NCI-H2227 (cell line): ENCODE data around the gene KAT8.
"Not testable (repeated sequence)": the region's sequence is repeated elsewhere in the genome, so short reads cannot be mapped to it uniquely, and the experiment has no call there.

Source experiments
- DNase-seq: peaks from one replicate; lab custom pipeline; 2025; ENCODE audit not compliant: unreplicated experiment; lab: John Stamatoyannopoulos, UW

The KAT8 gene

GRCh38 chr16:31083556-31083955 is 33.9 kb upstream of the KAT8 start:
- no peak for DNase-seq

- DNase-seq, result no peak
These were observed 33.5 kb upstream of the KAT8 start for GRCh38 chr16:31083981-31084380.

DNA sequence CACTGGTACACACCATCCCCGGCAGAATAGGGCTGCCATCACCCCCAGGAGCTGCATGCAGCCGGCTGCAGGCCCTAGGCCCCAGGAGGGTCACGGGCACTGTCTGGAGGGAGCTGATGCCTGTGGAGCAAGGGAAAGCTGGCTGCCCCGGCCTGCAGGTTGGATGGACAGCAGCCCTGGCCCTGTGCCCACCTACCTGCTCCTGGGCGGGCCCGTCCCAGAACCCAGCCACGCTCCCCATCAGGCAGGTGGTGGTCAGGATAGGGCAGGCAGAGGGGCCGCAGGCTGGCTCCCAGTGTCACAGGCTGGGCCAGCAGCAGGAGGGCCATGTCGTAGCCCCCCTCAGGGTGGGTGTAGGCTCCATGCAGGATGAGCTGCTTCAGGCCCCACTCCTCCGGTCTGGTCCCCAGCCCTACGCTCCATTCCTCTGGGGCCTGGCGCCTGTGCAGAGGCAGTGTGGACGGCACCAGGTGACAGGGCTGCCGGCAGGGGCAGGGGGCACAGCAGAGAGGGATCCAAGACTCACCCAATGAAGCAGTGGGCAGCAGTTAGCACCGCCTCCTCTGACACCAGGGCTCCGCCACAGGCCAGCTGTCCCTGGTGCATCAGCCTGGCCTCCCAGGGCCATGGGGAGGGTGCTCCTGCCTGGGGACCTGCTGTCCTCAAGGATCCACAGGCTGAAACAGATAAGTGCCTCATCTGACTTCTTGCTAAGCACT is 32.7 kb upstream of the KAT8 start:
- no peak for DNase-seq

GRCh38 chr16:31085411-31085810 is 32.1 kb upstream of the KAT8 start:
- DNase-seq, result no peak

GRCh38 chr16:31085873-31086628 is 31.4 kb upstream of the KAT8 start:
- no peak for DNase-seq

- DNase-seq, result no peak
These were observed 30.9 kb upstream of the KAT8 start for GRCh38 chr16:31086629-31086906.

DNA sequence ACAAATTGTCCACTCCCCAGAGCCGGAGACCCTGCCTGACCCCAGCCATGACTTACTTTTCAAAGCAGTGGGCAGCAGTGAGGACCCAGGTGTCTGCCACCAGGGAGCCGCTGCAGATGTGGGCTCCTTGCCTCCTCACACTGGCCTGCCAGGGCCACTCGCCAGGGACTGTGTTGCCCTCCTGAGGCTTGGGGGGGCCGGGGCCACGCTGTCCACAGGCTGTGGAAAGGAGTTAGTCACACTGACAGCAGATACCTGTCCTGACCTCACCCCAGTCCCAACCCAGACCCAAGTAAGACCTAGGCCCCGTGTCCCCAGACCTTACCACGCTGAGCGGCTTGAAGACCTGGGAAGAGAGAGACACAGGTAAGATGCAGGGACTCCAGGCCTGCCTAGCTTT is 30.0 kb upstream of the KAT8 start:
- DNase-seq, result no peak

DNA sequence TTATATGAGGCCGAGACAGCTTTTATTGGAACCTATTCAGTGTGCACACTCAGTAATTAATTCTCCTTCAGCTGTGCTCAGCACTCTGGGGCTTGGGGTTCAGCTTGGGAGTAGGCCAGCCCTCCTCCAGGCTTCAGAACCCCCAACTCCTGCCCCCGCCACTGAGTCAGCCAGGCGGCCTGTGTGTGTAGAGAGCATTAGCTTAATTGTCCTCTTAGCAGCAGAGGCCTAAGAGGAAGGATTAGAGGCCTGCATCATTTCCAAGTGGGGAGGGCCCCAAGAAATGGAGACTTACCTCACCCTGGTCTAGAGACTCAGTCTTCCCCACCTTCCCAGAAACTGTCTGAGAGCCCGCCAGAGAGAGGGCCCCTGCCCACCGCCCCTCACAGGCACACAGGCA is 29.5 kb upstream of the KAT8 start:
- no peak for DNase-seq

DNA sequence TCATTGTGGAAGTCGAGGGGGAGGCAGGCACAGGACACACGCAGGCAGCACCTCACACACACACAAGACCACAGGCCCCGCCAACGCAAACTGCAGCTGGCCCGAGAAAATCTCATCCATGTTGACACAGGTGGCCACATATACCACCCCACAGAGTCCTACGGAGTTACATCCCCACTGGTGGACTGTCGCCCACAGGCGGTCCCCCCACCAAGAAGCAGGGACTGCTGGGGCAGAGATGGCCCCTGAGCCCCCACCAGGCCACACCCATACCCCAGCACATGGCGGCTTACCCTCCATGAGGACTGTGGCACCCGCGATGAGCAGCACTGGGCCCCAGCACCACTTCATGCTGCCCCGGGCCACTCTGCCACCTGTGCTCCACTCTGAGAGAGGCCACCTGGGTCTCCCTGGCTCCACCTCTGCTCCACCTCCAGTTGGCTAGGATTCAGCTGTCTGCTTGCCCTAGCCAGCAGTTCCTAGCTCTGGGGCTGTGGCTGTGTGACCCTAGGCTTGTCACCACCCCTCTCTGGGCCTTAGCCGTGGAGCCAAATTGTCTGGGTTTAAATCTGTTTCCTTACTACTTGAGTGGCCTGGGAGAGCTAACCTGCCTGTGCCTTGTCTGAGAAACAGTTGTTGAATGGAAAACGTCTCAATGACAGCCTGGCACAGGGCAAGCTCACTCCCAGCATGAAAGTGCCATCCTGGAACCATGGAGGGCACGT is 28.8 kb upstream of the KAT8 start, which contains the start of gene PRSS53:
PRSS53 (minus strand) TSS at position 485 of the 725 bp plus-strand sequence; CDS start at position 351, 134 bp downstream.
- no peak for DNase-seq

DNA sequence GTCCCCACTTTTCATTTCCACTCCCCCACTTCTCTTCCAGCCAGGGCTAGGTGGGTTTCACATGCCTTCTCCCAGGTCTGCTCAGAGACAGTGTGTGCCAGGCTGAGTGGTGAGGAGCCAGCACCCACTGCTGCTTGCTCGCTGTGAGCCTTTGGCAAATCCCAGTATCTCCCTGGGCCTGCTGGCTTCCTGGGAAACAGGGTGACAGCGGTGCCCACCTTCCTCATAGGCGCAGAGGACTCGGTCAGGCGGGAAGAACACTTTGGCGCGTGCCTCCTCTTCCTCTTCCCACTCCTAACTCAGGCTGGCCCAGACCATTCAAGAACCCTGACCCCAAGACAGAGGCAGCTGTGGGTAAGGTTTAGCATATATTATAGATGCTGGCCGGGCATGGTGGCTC is 28.3 kb upstream of the KAT8 start:
- no peak for DNase-seq

DNA sequence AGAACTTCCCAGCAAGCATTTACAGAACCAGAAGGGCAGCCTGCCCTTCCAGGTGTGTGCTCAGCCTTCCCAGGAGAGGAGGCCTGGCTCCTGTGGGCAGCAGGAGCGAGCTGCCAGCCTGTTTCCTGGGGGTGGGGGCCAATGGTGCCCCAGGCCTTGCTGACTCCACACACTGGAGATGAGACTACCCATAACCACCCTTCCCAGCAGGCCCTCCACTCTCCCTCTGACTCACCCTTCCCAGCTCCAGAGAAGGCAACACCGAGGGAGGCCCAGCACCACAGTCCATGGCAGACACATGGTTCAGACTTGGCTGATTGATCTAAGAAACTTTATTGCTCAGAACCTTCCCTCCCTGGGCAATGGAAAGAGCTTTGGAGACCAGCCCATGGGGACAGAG is 26.9 kb upstream of the KAT8 start:
- DNase-seq, result no peak

DNA sequence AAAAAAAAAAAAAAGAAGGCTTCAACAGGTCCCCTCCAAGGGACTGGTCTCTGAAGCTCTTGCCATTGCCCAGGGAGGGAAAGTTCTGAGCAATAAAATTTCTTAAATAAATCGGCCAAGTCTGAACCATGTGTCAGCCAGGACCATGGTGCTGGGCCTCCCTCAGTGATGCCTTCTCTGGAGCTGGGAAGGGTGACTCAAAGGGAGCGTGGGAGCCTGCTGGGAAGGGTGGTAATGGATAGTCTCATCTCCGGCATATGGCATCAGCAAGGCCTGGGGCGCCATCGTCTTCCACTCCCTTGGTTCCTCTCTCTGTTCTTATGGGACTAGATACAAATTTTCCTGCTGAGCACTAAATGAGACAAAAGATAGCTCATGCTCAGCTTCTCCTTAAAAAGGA is 25.1 kb upstream of the KAT8 start:
- no peak for DNase-seq

DNA sequence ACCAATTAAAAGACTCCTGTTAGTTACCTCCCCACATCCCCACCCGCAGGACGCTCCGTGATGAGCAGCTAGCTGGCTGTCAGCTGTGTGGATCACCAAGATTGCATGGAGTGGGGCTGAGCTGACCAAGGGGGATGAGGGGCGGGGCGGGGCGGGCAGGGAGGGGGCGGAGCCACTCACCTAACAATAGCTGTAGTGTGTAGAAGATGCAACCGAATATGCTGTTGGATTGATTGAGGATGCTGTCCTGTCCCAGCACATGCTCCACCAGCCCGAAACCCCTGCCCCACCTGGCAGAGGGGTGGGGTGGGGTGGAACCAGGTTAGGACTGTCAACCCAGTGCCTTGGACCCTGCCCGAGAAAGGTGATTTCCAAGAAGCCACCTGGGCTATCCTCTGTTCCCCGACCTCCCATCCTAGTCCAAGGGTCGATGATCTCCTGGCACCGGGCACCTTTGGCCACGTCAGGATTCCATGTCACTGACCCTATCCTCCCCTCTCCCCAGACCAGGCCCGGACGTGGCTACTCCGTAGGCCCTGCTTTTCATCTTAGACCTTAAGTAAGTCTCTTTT is 24.2 kb upstream of the KAT8 start:
- peak; percentile 71 for DNase-seq

- DNase-seq, result peak; percentile 46
These were observed 23.4 kb upstream of the KAT8 start for GRCh38 chr16:31094088-31094423.

DNA sequence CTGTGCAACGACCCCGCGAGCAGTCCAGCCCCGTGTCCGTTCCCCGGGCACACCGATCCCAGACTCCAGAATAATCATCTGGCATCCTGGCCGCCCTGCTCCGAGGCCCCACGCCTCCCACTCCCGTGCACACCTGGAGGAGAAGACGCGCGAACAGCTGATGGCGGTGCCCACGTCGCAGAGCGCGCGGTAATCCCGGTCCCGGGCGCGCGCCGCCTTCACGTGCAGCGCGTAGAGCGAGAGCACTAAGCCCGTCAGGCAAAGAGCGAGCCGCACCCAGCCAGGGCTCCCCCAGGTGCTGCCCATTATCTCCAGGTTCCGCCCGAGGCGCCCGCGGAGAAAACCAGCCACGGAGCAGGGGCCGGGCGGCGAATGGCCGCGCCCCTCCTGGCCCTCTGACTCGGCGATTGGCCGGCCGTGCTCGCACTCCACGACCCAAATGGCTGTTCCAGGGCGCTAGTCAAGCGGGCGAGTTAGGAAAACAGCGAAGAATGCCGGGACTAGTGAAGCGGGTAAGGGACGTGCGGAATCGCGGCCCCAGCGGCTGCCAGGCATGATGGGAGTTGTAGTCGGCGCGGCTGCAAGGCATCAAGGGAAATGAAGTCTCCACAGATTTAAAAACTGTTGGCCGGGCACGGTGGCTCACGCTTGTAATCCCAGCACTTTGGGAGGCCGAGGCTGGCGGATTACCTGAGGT is 22.9 kb upstream of the KAT8 start, which contains the start of gene VKORC1:
VKORC1 (minus strand) TSS at position 374 of the 697 bp plus-strand sequence; CDS start at position 306, 68 bp downstream.
- DNase-seq, result peak; percentile 97

- DNase-seq, result no peak
These were observed 17.4 kb upstream of the KAT8 start for GRCh38 chr16:31099860-31100638.

DNA sequence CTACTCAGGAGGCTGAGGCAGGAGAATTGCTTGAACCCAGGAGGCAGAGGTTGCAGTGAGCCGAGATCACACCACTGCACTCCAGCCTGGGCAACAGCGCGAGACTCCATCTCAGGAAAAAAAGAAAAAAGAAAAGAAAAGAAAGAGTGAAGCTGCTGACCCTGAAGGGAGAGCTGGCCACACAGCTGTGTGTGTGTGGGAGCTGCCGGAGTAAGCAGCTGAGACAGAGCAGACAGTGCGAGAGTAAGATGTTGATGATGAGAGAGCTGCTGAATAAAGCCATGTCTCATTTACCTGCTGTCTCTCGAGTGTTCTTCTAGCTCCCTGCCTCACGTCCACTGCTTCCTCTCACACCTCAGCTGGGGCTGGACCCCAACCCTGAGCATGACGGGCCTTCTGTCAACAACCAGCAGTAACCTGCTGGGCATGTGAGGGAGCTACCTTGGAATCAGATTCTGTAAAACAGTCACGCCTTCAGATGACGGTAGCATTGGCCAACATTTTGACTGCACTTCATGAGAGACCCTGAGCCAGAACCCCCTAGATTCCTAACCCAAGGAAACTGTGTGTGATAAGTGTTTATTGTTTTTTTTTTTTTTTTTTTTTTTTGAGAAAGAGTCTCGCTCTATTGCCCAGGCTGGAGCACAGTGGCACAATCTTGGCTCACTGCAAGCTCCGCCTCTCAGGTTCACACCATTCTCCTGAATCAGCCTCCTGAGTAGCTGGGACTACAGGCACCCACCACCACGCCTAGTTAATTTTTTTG is 16.4 kb upstream of the KAT8 start:
- not testable (repeated sequence) for DNase-seq

GRCh38 chr16:31105677-31106213 is 11.7 kb upstream of the KAT8 start:
- peak; percentile 15 for DNase-seq
